Caki2 (cell line): Measurements from ENCODE around the gene MSMO1. TPM values are rescaled to one million over a fixed set of nuclear protein-coding genes. Genes with fewer than 3 reads are reported as not detected.

ENCODE experiments used
- DNase-seq: peaks from one replicate; pipeline ENCODE4 v3.0.0-alpha.2; 2015; ENCODE audit warnings: low read depth
- in situ Hi-C: cut with HindIII; loops from 2 replicates; pipeline ENCODE4 v1.10.0; 2016; ENCODE audit warnings: low sequenced_read_pairs, low pct_unique_long_range_greater_than_20kb, mixed read lengths
- total RNA-seq: library from RNA; depleted of rRNA; stranded (reverse); fragments of >200 nt; shearing (Covaris generic); gene quantifications from 2 replicates; pipeline ENCODE4 v1.2.3, GENCODE V29; 2014; ENCODE audit warnings: low replicate concordance

MSMO1 gene
- total RNA-seq, 1 experiment from 2014 or later, result 141 TPM

DNA sequence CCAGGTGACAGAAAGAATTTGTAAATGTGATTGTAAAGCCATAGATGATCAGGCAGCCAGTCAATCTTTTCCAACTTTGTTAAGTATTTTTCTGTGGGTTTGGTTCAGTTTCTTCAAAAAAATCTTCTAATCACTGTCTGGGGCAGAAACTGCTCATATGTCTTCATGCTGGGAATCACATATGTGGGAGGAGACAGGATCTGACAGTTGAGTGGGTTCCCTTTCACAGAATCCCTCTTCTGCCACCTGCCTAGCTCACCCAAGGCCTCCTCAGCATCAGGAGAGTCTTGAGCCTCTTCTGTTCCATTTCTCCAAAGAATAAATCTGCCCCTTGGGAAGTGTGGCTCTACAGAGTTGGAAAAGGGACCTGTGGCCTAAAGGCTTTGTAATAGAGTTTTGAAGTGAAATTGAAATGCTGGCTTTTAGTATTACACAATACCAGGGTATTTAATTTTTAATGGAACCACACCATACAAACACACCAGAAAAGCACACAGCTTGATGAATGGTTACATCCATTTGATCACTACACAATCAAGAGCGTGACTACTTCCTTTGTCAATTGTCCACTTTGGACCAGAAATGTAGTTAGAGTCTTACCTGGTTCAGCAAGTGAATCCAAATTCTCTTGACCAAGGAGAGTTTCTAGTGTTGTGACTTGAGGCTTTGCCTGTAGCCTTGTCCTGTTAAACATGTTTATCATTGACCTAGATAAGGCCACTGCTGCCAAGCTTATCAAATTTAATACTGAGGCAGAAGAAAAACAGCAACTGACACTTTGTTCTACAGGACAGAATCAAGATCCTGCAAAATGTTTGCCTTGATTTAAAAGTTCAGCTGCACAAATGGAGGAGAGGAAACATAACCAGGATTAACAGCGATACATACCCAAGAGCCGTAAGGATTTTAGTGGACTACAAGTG is 20.4 kb downstream of the MSMO1 start:
- no peak for DNase-seq
- in situ Hi-C loops, result no loop called here

DNA sequence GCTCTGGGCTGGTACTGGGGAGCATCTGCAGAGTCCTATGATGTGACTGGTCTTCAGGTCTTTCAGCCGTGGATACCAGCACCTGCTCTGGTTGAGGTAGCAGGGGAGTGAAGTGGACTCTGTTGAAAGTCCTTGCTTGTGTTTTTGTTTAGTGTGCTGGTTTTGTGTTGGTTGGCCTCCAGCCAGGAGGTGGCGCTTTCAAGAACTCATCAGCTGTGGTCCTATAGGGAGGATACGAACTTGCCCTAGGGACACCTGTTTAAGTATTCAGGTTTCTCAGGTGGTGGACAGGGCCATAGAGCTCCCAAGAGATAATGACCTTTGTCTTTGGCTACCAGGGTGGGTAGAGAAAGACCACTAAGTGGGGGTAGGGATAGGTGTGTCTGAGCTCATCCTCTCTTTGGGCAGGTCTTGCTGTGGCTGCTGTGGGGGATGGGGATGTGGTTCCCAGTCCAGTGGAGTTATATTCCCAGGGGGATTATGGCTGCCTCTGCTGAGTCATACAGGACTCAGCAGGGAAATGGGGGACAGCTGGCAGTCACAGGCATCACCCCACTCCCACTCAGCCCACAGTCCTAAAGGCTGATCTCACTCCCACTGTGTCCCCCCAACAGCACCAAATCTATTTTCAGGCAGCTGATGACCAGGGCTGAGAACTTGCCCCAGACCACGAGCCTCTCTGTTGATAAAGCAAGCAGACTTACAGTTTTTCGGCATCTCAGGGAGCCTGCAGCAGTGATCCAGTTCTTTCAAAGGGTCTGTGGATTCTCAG is 24.1 kb downstream of the MSMO1 start:
- no peak for DNase-seq
- in situ Hi-C loops, result no loop called here

DNA sequence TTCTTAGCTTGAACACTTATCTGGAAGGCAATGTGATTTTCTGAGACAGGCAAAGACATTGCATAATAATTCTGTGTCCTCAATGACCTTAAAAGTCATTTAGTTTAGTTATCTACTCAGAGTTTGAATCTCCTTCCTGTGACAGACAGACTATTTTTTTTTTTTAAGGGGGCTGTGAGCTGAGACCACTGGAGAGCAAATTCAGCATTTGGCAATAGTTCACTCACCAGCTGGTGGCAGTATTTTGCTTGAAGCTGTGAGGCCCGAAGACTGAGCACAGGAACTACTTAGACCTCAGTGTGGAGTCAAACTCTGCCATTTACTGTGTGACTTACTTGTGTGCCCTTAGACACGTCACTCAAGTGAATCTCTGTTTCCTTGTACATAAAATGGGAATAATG is 28.4 kb downstream of the MSMO1 start:
- in situ Hi-C loops, result no loop called here

GRCh38 chr4:165359506-165359905 is 32.0 kb downstream of the MSMO1 start:
- in situ Hi-C loops, result no loop called here
- DNase-seq, result no peak

More for the DNA sequence above, 28.4 kb downstream of the MSMO1 start:
- DNase-seq, result peak; percentile 16

- in situ Hi-C loops, result no loop called here
- DNase-seq, result no peak
Observed at GRCh38 chr4:165360041-165360695, 32.7 kb downstream of the MSMO1 start.

GRCh38 chr4:165360985-165361670 is 33.7 kb downstream of the MSMO1 start:
- DNase-seq, result no peak
- in situ Hi-C loops, result no loop called here

- DNase-seq, result no peak
- in situ Hi-C loops, result no loop called here
Observed at GRCh38 chr4:165361810-165362209, 34.3 kb downstream of the MSMO1 start.

DNA sequence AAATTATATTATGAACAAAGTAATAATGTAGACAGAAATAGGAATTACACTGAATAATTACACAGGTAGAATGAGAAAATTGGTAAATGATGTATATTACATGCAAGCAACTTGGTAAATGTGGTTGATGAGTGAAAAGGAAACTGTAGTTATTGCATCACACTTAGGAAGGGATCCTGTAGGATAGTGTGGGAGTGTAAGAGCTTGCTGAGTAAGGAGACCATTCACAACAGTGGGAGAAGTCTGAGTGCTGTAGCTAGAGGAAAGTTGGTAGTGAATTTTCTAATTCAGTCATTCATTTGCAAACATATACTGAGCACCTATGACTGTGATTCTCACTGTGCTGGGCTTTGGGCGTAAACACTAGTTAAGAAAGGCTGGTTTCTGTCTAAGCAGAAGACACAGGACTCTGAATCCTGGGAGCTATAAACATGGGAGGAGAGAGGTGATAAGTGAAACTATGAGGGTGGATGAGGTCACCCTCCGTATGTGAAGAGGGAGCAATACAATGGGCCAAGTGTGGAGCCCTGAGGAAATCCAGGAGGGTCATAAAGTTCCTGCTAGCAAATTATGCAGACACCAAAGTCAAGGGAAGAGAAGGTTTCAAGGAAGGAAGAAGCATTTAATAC is 37.1 kb downstream of the MSMO1 start:
- DNase-seq, result no peak
- in situ Hi-C loops, result no loop called here

- no peak for DNase-seq
- in situ Hi-C loops, result no loop called here
Observed at GRCh38 chr4:165367040-165367439, 39.6 kb downstream of the MSMO1 start.

GRCh38 chr4:165368114-165368513 is 40.6 kb downstream of the MSMO1 start:
- in situ Hi-C loops, result no loop called here
- no peak for DNase-seq

DNA sequence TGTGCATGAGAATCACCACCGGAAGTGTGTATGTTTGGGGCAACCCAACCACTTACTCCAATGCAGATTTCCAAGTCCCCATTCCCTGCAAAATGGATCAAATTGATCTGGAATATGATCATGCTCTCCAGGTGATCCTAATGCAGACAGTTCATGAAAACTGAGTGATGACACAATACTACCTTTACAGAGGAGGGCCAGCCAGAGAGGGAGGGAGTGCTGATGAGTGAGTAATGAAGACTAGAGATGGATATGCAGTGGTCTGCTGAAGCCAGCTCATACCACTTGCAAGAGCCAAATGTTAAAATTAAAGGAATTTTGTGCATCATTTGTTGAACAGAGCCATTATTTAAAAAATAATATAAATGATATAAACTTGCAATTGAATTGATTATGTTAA is 41.1 kb downstream of the MSMO1 start:
- in situ Hi-C loops, result no loop called here
- no peak for DNase-seq

DNA sequence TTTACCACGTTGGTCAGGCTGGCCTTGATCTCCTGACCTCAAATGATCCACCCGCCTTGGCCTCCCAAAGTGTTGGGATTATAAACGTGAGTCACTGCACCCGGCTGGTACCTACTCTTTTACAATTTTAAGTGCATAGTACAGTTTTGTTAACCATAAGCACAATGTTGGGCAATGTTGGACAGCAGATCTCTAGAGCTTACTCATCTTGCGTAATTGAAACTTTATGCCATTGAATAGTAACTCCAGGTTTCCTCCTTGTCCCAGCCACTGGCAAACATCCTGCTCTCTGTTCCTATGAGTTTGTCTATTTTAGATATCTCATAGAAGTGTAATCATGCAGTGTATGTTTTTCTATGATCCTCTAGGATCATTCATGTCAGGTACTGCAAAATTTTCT is 42.1 kb downstream of the MSMO1 start:
- in situ Hi-C loops, result no loop called here
- no peak for DNase-seq

GRCh38 chr4:165370530-165370929 is 43.1 kb downstream of the MSMO1 start:
- in situ Hi-C loops, result no loop called here

GRCh38 chr4:165375465-165375864 is 48.0 kb downstream of the MSMO1 start:
- no peak for DNase-seq
- in situ Hi-C loops, result no loop called here

More at GRCh38 chr4:165370530-165370929, 43.1 kb downstream of the MSMO1 start:
- DNase-seq, result no peak

DNA sequence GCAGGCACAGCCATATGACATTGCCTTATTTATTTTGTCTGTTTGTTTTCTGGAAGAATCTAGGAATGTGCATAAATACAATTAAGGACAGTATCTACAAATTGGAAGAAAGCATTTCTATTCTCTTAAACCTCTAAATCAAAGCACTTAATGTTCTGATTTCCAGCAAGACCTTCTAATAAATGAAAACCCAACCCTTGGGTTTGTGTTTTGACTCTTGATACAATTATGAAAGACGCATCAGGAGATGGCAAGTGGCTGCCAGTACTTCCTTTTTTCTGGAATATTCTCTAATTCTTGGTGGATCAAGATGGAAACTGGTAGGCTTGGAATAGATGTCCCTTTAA is 50.9 kb downstream of the MSMO1 start:
- in situ Hi-C loops, result no loop called here
- DNase-seq, result no peak

GRCh38 chr4:165378745-165379677 is 51.5 kb downstream of the MSMO1 start, which contains the start of gene CPE:
Gene CPE, plus strand, starts transcription at chr4:165379008. Its CDS starts 214 bp downstream, at chr4:165379222.
- in situ Hi-C loops, result no loop called here
- peak; percentile 69 for DNase-seq

- in situ Hi-C loops, result no loop called here
Observed at GRCh38 chr4:165379678-165380064, 52.2 kb downstream of the MSMO1 start.

More at GRCh38 chr4:165379678-165380064, 52.2 kb downstream of the MSMO1 start:
- no peak for DNase-seq
